Measurements from ENCODE around the gene STN1.
"Not testable (repeated sequence)": the region's sequence is repeated elsewhere in the genome, so short reads cannot be mapped to it uniquely, and the experiment has no call there.

The STN1 gene

GRCh38 chr10:103858360-103858759, 59.6 kb downstream of the STN1 start:
- no peak for DNase-seq

- DNase-seq = no peak
These were observed 61.2 kb downstream of the STN1 start for GRCh38 chr10:103856797-103857170.

GRCh38 chr10:103855852-103856796, 61.9 kb downstream of the STN1 start:
- DNase-seq = no peak

- DNase-seq = peak in 1 of 2 donors; percentile 51
These were observed 62.6 kb downstream of the STN1 start, which contains the start of gene SH3PXD2A for GRCh38 chr10:103855424-103855823. Gene SH3PXD2A (minus strand): TSS chr10:103855576. CDS start chr10:103855266, 310 bp downstream.

- DNase-seq = peak in 1 of 2 donors; percentile 51
These were observed 63.1 kb downstream of the STN1 start for GRCh38 chr10:103854686-103855391.

- DNase-seq = no peak
These were observed 63.7 kb downstream of the STN1 start for GRCh38 chr10:103854265-103854685.

GRCh38 chr10:103853428-103854264, 64.3 kb downstream of the STN1 start:
- no peak for DNase-seq

- no peak for DNase-seq
These were observed 65.1 kb downstream of the STN1 start for GRCh38 chr10:103852856-103853255.

- DNase-seq = no peak
These were observed 65.7 kb downstream of the STN1 start for GRCh38 chr10:103852189-103852711.

- no peak for DNase-seq
These were observed 66.7 kb downstream of the STN1 start for GRCh38 chr10:103851261-103851660.

- no peak for DNase-seq
These were observed 67.5 kb downstream of the STN1 start for GRCh38 chr10:103850572-103850895.

- no peak for DNase-seq
These were observed 68.0 kb downstream of the STN1 start for GRCh38 chr10:103849880-103850571.

GRCh38 chr10:103849212-103849877, 68.6 kb downstream of the STN1 start:
- DNase-seq = no peak

GRCh38 chr10:103847909-103848468, 70.0 kb downstream of the STN1 start:
- no peak for DNase-seq

GRCh38 chr10:103847346-103847745, 70.6 kb downstream of the STN1 start:
- no peak for DNase-seq

GRCh38 chr10:103845972-103846371, 72.0 kb downstream of the STN1 start:
- no peak for DNase-seq

- DNase-seq = not testable (repeated sequence)
These were observed 72.6 kb downstream of the STN1 start for GRCh38 chr10:103845346-103845745.

- DNase-seq = no peak
These were observed 74.0 kb downstream of the STN1 start for GRCh38 chr10:103843854-103844570.

GRCh38 chr10:103843045-103843444, 74.9 kb downstream of the STN1 start:
- DNase-seq = no peak

GRCh38 chr10:103842605-103843004, 75.4 kb downstream of the STN1 start:
- no peak for DNase-seq

Measured in hippocampal formation (tissue), 2 donors.